ENCODE results near the gene PHF8. TPM values are rescaled to one million over a fixed set of nuclear protein-coding genes. Genes with fewer than 3 reads are reported as not detected.

The PHF8 gene
- total RNA-seq, 4 donors from 2014 or later, result 18.5 to 28.7 (median 22.8) TPM

- intact Hi-C loops (cut with DNase I), result no loop called here
- TF ChIP-seq POLR2AphosphoS5 (IDR thresholded peaks at IDR 0.05), result no peak
- no peak for TF ChIP-seq POLR2A (IDR thresholded peaks at IDR 0.05; ENCODE audit: low read depth)
- no peak for TF ChIP-seq CTCF (IDR thresholded peaks at IDR 0.05)
- no peak for TF ChIP-seq EP300 (IDR thresholded peaks at IDR 0.05)
- no peak overlapping the region for H3K27ac ChIP-seq (replicated peaks in 1 of 4)
- H3K4me3 ChIP-seq, result no peak overlapping the region
- H3K9me3 ChIP-seq, result no peaks in the 10 kb centered on the region
- WGBS, result 56% methylated on average over 2 of the region's 2 CpGs
- no peaks in the 10 kb centered on the region for H3K4me1 ChIP-seq
- H3K36me3 ChIP-seq, result peaks cover 3 to 57% (median 35%) of the 10 kb centered on the region in 4 donors
- no peak for DNase-seq (ENCODE audit: extremely low spot score)
- H3K27me3 ChIP-seq, result no peaks in the 10 kb centered on the region
Observed at GRCh38 chrX:53990171-53990570, 54.1 kb downstream of the PHF8 start.

DNA sequence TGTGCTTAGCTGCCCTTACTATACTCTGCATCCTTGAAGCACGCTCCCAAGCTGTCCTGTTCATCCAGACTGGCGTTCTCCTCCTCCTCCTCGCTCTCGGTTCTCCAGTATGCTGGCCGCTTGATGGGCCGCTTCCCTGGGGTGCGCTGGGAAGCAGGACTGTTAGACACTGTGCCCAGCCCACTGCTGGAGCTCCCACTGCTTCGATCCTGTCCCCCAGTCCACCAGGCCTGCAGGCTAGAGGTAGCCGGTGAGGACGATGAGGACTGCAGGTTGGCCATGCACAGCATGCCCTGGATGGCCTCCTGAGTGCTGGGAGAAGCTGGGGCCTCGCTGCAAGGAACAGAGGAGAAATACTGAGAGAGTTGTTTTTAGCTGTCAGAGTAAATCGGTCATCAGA is 59.4 kb downstream of the PHF8 start:
- peaks cover 9 to 68% (median 42%) of the 10 kb centered on the region in 4 donors for H3K36me3 ChIP-seq
- WGBS, result 77% methylated on average over 11 of the region's 12 CpGs
- intact Hi-C loops (cut with DNase I), result no loop called here
- no peak overlapping the region for H3K4me3 ChIP-seq
- no peak overlapping the region for H3K27ac ChIP-seq (replicated peaks in 1 of 4)
- no peaks in the 10 kb centered on the region for H3K9me3 ChIP-seq
- no peaks in the 10 kb centered on the region for H3K4me1 ChIP-seq
- TF ChIP-seq CTCF (IDR thresholded peaks at IDR 0.05) (no peak), EP300 (IDR thresholded peaks at IDR 0.05) (no peak), POLR2A (IDR thresholded peaks at IDR 0.05; ENCODE audit: low read depth) (no peak), POLR2AphosphoS5 (IDR thresholded peaks at IDR 0.05) (no peak)
- DNase-seq (ENCODE audit: extremely low spot score), result no peak
- no peaks in the 10 kb centered on the region for H3K27me3 ChIP-seq

GRCh38 chrX:53974529-53974928 is 69.7 kb downstream of the PHF8 start:
- H3K4me1 ChIP-seq, result no peaks in the 10 kb centered on the region
- TF ChIP-seq EP300 (IDR thresholded peaks at IDR 0.05), result no peak
- TF ChIP-seq CTCF (IDR thresholded peaks at IDR 0.05), result no peak
- no peak for TF ChIP-seq POLR2AphosphoS5 (IDR thresholded peaks at IDR 0.05)
- no peak for TF ChIP-seq POLR2A (IDR thresholded peaks at IDR 0.05; ENCODE audit: low read depth)
- peaks cover 0 to 9% (median 0%) of the 10 kb centered on the region in 4 donors for H3K9me3 ChIP-seq
- intact Hi-C loops (cut with DNase I), result no loop called here
- peaks cover 5 to 26% (median 14%) of the 10 kb centered on the region in 4 donors for H3K36me3 ChIP-seq
- WGBS, result 93% methylated on average over 6 of the region's 6 CpGs
- no peaks in the 10 kb centered on the region for H3K27me3 ChIP-seq
- H3K27ac ChIP-seq (replicated peaks in 1 of 4), result no peak overlapping the region
- no peak for DNase-seq (ENCODE audit: extremely low spot score)
- no peak overlapping the region for H3K4me3 ChIP-seq

DNA sequence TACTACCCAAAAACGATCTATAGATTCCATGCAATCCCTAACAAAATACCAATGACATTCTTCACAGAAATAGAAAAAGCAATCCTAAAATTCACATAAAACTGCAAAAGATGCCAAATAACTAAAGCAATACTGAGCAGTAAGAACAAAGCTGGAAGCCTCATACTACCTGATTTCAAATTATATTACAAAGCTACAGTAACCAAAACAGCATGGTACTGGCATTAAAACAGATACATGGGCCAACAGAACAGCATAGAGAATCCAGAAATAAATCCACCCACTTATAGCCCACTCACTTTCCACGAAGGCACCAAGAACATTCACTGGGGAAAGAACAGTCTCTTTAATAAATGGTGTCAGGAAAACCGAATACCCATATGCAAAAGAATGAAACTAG is 74.7 kb downstream of the PHF8 start:
- intact Hi-C loops (cut with DNase I), result no loop called here
- Histone ChIP-seq H3K36me3 (peaks cover 0 to 21% (median 5%) of the 10 kb centered on the region in 4 donors), H3K9me3 (peaks cover 0 to 12% (median 0%) of the 10 kb centered on the region in 4 donors), H3K27ac (replicated peaks in 1 of 4) (no peak overlapping the region), H3K4me1 (no peaks in the 10 kb centered on the region), H3K27me3 (no peaks in the 10 kb centered on the region), H3K4me3 (no peak overlapping the region)
- 73% methylated on average over 3 of the region's 3 CpGs for WGBS
- no peak for DNase-seq (ENCODE audit: extremely low spot score)
- no peak for TF ChIP-seq POLR2AphosphoS5 (IDR thresholded peaks at IDR 0.05)
- TF ChIP-seq EP300 (IDR thresholded peaks at IDR 0.05), result no peak
- TF ChIP-seq POLR2A (IDR thresholded peaks at IDR 0.05; ENCODE audit: low read depth), result no peak
- no peak for TF ChIP-seq CTCF (IDR thresholded peaks at IDR 0.05)

DNA sequence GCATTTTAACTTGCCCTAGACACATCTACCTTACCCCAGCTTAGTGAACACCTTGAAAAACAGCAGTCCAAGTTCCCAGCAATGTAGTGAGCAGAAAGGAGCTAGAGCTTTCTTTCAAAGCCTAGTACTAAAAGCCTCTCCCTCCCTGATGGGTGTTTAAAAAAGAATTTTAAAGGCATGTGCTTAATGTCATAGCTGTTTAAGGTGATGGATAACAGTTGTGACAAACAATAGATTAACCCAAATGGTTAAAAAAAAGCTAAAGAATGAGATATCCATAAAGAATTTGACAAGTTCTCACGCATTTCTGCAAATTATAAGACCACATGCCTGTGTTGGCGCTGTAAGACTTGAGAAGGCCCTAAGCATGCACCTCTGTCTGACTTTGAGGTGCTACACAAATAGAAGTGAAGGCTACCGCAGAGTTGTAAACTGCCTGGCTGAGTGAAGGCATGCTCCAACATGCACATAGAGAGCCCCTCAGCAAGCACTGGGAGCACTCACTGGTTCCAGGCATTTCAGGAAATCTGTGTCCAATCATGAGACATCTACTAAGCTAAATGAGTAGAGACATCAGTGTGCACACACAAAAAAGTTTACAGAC is 94.0 kb downstream of the PHF8 start:
- intact Hi-C loops (cut with DNase I), result no loop called here
- TF ChIP-seq POLR2AphosphoS5 (IDR thresholded peaks at IDR 0.05), result no peak
- TF ChIP-seq CTCF (IDR thresholded peaks at IDR 0.05), result no peak
- TF ChIP-seq EP300 (IDR thresholded peaks at IDR 0.05), result no peak
- no peak for TF ChIP-seq POLR2A (IDR thresholded peaks at IDR 0.05; ENCODE audit: low read depth)
- Histone ChIP-seq H3K27ac (replicated peaks in 1 of 4) (no peak overlapping the region), H3K9me3 (no peaks in the 10 kb centered on the region), H3K4me3 (no peak overlapping the region), H3K36me3 (peaks cover 0 to 41% (median 23%) of the 10 kb centered on the region in 4 donors), H3K4me1 (no peaks in the 10 kb centered on the region), H3K27me3 (no peaks in the 10 kb centered on the region)
- DNase-seq (ENCODE audit: extremely low spot score), result no peak
- 66% methylated on average over 3 of the region's 3 CpGs for WGBS
